ENCODE measurements around the gene TSPAN5.

GRCh38 chr4:98688411-98689290, 30.2 kb upstream of the TSPAN5 start:
- TF ChIP-seq ZNF274 (IDR thresholded peaks at IDR 0.05; ENCODE audit: borderline replicate concordance, low read depth, low read length) = no peak
- peak; percentile 78 for TF ChIP-seq FOSL1 (tag; conservative IDR thresholded peaks at IDR 0.05)
- TF ChIP-seq CEBPZ (IDR thresholded peaks at IDR 0.05; ENCODE audit: borderline replicate concordance, low read depth, low read length) = no peak
- no peak for TF ChIP-seq FOXP4 (CRISPR knock-in tag; IDR thresholded peaks at IDR 0.05; ENCODE audit: borderline replicate concordance)
- no peak for TF ChIP-seq JUNB (CRISPR knock-in tag; conservative IDR thresholded peaks at IDR 0.05)
- TF ChIP-seq BHLHE40 (IDR thresholded peaks at IDR 0.05; ENCODE audit: low read length) = peak; percentile 68; the same call in 1 of the 2 replicates
- no peak for TF ChIP-seq HDAC3 (IDR thresholded peaks at IDR 0.05; ENCODE audit: borderline replicate concordance, partially characterized antibody)
- no peak for TF ChIP-seq POLR2A (conservative IDR thresholded peaks at IDR 0.05)
- TF ChIP-seq ZBTB8A (IDR thresholded peaks at IDR 0.05; ENCODE audit: partially characterized antibody) = no peak
- no peak for TF ChIP-seq TARDBP (IDR thresholded peaks at IDR 0.05)
- TF ChIP-seq ZNF830 (CRISPR knock-in tag; IDR thresholded peaks at IDR 0.05) = no peak
- no peak for TF ChIP-seq FOXJ3 (CRISPR knock-in tag; IDR thresholded peaks at IDR 0.05)

All from K562 (cell line).